ENCODE measurements around the gene EXOC3L1. TPM values are rescaled to one million over a fixed set of nuclear protein-coding genes. Genes with fewer than 3 reads are reported as not detected.

EXOC3L1 gene
- total RNA-seq, 1 donor from 2014 or later, result 0.40 TPM

DNA sequence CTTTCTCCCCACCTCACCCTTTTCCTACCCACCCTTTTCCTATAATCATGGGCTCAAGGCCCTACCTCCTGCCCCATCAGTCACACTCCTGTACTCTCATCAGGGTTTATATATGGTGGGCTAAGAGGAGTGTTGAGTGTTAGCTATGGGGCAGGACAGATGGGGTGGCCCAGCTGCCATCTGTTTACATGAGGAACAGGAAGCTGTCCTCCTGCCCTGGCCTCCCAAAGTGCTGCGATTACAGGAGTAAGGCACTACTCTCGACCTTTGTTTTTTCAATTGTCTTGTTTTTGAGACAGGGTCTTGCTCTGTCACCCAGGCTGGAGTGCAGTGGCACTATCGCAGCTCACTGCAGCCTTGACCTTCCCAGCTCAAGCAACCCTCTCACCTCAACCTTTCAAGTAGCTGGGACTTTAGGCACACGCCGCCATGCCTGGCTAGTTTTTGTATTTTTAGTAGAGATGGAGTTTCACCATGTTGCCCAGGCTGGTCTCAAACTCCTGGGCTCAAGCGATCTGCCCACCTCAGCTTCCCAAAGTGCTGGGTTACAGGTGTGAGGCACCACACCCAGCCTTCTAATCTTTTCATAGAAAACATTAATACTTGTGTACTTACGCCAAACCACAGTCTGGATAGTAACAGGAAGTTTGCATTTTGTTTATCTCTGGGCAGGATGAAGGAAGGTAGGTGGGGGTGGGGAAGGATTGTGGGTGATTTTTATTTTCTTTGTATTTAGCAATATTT is 31.9 kb downstream of the EXOC3L1 start:
- no peak for DNase-seq (ENCODE audit: low spot score in 2 of 2, unreplicated experiment in 2 of 2)
- Mint-ChIP-seq H3K9me3 (no peaks in the 10 kb centered on the region), H3K27me3 (ENCODE audit: low read depth) (peaks cover 94% of the 10 kb centered on the region), H3K36me3 (no peaks in the 10 kb centered on the region), H3K4me3 (peak overlapping the region; percentile 51), H3K4me1 (peaks cover 18% of the 10 kb centered on the region), H3K27ac (no peak overlapping the region)
- TF ChIP-seq CTCF (IDR thresholded peaks at IDR 0.05; ENCODE audit: unreplicated experiment), result no peak

- H3K27ac Mint-ChIP-seq, result no peak overlapping the region
- peaks cover 14% of the 10 kb centered on the region for H3K4me1 Mint-ChIP-seq
- peaks cover 91% of the 10 kb centered on the region for H3K27me3 Mint-ChIP-seq (ENCODE audit: low read depth)
- no peak overlapping the region for H3K4me3 Mint-ChIP-seq
- no peaks in the 10 kb centered on the region for H3K36me3 Mint-ChIP-seq
- no peak for DNase-seq (ENCODE audit: low spot score in 2 of 2, unreplicated experiment in 2 of 2)
- TF ChIP-seq CTCF (IDR thresholded peaks at IDR 0.05; ENCODE audit: unreplicated experiment), result no peak
- no peaks in the 10 kb centered on the region for H3K9me3 Mint-ChIP-seq
These were observed 32.7 kb downstream of the EXOC3L1 start for GRCh38 chr16:67157106-67157748.

GRCh38 chr16:67156143-67156844 is 33.6 kb downstream of the EXOC3L1 start:
- H3K27ac Mint-ChIP-seq, result no peak overlapping the region
- no peaks in the 10 kb centered on the region for H3K9me3 Mint-ChIP-seq
- H3K4me1 Mint-ChIP-seq, result peaks cover 15% of the 10 kb centered on the region
- no peaks in the 10 kb centered on the region for H3K36me3 Mint-ChIP-seq
- H3K4me3 Mint-ChIP-seq, result no peak overlapping the region
- TF ChIP-seq CTCF (IDR thresholded peaks at IDR 0.05; ENCODE audit: unreplicated experiment), result no peak
- no peak for DNase-seq (ENCODE audit: low spot score in 2 of 2, unreplicated experiment in 2 of 2)
- H3K27me3 Mint-ChIP-seq (ENCODE audit: low read depth), result peaks cover 85% of the 10 kb centered on the region

DNA sequence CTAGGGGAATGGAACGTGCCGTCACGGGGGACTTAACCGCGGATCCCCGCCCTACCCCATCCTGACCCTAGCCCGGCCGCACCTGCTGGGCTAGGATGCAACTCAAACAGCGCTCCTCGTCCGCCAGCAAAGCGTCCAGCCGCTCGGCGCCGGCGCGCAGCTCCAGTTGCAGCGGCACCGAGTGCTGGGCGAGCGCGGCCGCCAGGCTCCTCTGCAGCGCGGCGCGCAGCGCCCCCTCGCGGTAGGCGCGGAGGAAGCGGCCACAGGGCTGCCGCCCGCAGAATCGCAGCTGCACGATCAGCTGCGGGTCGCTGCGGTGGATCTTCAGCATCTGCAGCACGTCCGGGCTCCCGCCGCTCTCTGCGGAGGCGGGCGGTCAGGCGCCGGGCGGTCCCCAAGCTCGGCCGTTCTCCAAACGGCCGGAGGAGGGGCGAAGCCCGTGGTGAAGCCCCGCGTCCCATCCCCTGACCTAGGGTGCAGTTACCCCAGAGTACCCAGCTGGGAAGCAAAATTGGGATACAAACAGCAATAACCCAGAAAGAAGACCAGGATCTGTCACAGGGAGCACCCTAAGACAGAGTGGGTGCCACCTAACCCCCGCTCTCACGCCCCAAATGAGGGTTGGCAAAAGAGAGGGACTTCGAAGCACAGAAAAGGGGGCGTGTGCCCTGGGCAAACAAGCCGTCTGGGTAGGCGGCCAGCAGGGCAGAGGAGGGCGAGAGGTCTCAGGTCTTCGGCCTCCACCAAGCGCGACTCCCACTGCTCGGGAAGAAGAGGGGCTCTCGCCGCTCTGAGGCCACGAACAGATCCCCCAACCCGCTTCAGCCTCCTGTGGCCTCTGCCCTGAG is 34.4 kb downstream of the EXOC3L1 start:
- peak; percentile 81 to 93 for DNase-seq (ENCODE audit: low spot score in 2 of 2, unreplicated experiment in 2 of 2)
- H3K4me3 Mint-ChIP-seq, result peak overlapping the region; percentile 53
- peak; percentile 98 for TF ChIP-seq CTCF (IDR thresholded peaks at IDR 0.05; ENCODE audit: unreplicated experiment)
- no peaks in the 10 kb centered on the region for H3K9me3 Mint-ChIP-seq
- H3K27ac Mint-ChIP-seq, result no peak overlapping the region
- H3K4me1 Mint-ChIP-seq, result peaks cover 13% of the 10 kb centered on the region
- H3K27me3 Mint-ChIP-seq (ENCODE audit: low read depth), result peaks cover 81% of the 10 kb centered on the region
- H3K36me3 Mint-ChIP-seq, result no peaks in the 10 kb centered on the region

DNA sequence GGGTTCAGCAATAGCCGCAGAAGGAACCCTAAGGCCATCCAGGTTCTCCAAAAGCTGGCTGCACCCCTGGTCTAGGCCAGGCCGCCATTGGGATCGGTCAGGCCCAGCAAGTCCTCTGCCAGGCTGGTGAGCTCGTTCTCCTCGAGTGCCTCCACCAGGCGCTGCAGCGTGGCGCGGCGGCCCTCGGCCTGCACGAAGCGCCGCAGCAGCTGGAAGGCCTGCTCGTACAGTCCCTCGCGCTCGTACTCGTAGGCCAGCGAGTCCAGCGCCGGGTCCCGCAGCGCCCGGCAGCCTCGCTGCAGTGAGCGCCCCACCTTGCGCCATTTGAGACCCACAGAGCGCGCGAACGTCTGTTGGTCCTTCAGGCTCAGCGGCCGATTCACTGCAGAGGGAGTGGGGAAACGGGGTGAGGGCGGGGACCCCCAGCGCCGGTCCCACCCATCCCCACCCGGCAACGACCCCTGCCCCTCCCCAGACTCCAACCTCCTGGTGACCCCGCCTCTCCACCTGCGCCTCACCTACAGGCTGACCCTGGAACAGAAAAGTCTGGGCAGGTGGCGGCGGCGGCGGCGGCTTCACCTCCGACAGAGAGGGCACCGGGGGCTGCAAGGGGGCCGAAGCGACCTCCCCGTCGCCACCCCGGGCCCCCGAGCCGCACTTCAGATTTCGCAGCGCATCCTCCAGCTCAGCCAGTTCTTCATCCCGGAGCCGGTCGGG is 35.2 kb downstream of the EXOC3L1 start:
- Mint-ChIP-seq H3K4me3 (peak overlapping the region; percentile 53), H3K27ac (no peak overlapping the region), H3K4me1 (peaks cover 8% of the 10 kb centered on the region), H3K9me3 (no peaks in the 10 kb centered on the region), H3K27me3 (ENCODE audit: low read depth) (peaks cover 74% of the 10 kb centered on the region), H3K36me3 (no peaks in the 10 kb centered on the region)
- no peak for TF ChIP-seq CTCF (IDR thresholded peaks at IDR 0.05; ENCODE audit: unreplicated experiment)
- DNase-seq (ENCODE audit: low spot score in 2 of 2, unreplicated experiment in 2 of 2), result no peak
